ENCODE measurements around the gene NRXN3.

The NRXN3 gene

DNA sequence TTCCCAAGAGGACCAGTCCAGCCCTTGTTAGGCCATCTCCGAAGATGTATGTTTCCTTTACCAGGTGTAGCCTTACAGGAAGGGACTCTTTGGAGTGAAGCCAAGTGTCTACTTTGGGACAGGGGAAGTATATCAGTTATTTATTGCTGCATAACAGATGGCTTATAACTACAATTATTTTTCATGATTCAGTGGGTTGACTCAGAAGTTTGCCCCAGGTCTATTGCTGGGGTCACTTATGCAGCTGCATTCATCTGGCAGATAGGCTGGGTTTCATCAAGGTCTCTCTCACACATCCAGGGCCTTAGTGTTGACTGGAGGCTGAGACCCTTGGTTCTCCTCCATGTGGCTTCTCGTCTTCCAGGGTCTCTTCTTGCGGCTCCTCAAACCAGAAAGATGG lies 170.1 kb downstream of the NRXN3 start:
- no peaks in the 10 kb centered on the region for H3K36me3 ChIP-seq (ENCODE audit: control insufficient read depth, insufficient read depth, low read length)
- H3K4me3 ChIP-seq (ENCODE audit: low read length) = no peak overlapping the region
- no peaks in the 10 kb centered on the region for H3K27me3 ChIP-seq (ENCODE audit: control insufficient read depth, insufficient read depth, low read length)
- H3K4me1 ChIP-seq (ENCODE audit: control insufficient read depth, insufficient read depth, low read length) = no peaks in the 10 kb centered on the region
- no peak overlapping the region for H3K9ac ChIP-seq (ENCODE audit: low read length)
- no peaks in the 10 kb centered on the region for H3K9me3 ChIP-seq (ENCODE audit: control insufficient read depth, low read length)

DNA sequence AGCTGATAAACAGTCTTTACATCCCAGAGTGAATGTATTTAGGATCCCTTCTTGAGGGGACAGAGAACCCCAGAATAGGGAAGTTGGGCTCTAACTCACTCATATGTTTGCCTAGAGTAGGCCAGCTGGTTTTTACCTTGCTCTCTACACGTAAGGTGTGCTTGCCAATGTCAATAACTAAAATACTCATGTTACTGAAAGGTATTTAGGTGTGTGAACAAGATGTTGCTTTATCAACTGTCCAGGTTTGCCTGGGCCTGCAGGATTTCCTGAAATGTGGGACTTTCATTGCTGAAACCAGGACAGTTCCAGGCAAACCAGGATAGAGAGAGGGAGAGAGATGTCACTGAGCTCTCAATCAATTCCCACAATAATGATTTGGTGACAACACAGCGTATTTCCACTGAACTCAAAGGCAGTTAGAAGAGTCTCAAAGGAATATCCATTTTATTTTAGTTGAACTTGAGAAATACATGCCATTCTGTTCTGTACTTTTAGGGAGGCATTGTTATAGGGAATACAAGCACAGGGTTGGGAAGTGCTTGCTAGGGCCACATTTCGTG lies 171.7 kb downstream of the NRXN3 start:
- Histone ChIP-seq H3K27me3 (ENCODE audit: control insufficient read depth, insufficient read depth, low read length) (no peaks in the 10 kb centered on the region), H3K4me1 (ENCODE audit: control insufficient read depth, insufficient read depth, low read length) (no peaks in the 10 kb centered on the region), H3K36me3 (ENCODE audit: control insufficient read depth, insufficient read depth, low read length) (no peaks in the 10 kb centered on the region), H3K9ac (ENCODE audit: low read length) (no peak overlapping the region), H3K9me3 (ENCODE audit: control insufficient read depth, low read length) (no peaks in the 10 kb centered on the region), H3K4me3 (ENCODE audit: low read length) (no peak overlapping the region)

DNA sequence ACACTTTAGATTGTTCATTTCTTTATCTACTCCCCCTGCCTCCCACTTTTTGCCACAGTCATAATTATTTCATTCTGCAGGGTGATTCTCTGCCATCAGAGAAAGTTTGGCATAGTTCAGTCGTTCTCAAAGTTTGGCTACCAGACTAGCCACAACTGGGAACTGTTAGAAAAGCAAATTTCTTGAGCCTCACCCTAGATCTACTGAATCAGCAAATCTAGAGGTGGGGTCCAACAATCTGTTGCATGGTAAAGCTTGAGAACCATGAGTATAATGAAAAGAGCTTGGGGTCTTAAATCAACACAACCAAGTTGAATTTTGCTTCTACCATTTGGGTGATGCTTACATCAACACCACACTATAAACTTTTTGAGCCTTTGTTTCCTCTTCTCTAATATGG lies 172.7 kb downstream of the NRXN3 start:
- Histone ChIP-seq H3K27me3 (ENCODE audit: control insufficient read depth, insufficient read depth, low read length) (no peaks in the 10 kb centered on the region), H3K4me3 (ENCODE audit: low read length) (no peak overlapping the region), H3K9ac (ENCODE audit: low read length) (no peak overlapping the region), H3K4me1 (ENCODE audit: control insufficient read depth, insufficient read depth, low read length) (no peaks in the 10 kb centered on the region), H3K36me3 (ENCODE audit: control insufficient read depth, insufficient read depth, low read length) (no peaks in the 10 kb centered on the region), H3K9me3 (ENCODE audit: control insufficient read depth, low read length) (no peaks in the 10 kb centered on the region)

DNA sequence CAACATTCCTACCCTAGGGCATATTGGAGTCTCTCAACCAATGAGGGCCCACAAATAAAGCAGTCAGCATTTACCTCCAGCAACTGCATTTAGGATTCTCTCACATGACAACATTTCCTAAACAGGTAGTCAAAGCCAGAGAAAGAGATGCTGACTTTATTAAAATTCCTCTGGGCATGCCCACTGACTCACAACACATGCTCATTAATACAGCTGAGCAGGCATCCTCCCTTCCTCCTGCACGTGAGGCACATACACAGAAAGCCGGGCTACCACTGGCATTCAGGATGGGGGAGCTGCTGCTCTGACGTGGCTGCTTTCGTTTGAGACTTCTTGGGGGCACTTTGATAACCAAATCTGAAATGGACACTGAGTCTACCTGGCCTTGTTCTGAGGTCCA lies 174.1 kb downstream of the NRXN3 start:
- Histone ChIP-seq H3K4me1 (ENCODE audit: control insufficient read depth, insufficient read depth, low read length) (no peaks in the 10 kb centered on the region), H3K4me3 (ENCODE audit: low read length) (no peak overlapping the region), H3K27me3 (ENCODE audit: control insufficient read depth, insufficient read depth, low read length) (no peaks in the 10 kb centered on the region), H3K9ac (ENCODE audit: low read length) (no peak overlapping the region), H3K36me3 (ENCODE audit: control insufficient read depth, insufficient read depth, low read length) (no peaks in the 10 kb centered on the region), H3K9me3 (ENCODE audit: control insufficient read depth, low read length) (no peaks in the 10 kb centered on the region)

DNA sequence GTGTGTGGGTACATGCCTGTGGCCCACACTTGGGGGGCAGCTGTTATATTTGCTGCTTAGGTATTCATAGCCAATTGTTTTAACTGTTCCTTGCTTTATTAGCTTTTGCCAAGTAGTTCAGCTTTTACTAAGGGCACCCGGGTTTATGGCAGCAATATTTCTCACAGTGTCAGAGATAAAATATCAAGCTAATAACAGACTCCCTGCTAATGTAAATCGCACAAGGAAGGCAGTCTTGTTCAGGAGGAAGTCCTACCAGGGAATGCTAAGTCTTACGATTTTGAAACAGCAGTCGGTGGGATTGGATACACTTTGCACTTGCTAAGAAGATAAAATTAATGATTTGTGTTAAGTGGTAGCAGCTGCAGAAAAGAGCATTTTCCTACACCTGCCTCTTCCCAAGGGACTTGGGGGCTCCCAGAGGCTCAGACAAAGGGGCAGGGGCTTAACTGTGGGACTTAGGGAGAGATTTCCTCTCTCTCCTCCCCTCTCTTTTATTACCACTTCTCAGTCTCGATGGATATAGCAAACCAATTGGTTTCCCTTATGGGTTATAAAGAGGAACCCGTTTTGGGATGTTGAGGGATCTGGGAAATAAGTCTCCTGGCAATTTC lies 175.1 kb downstream of the NRXN3 start:
- H3K27me3 ChIP-seq (ENCODE audit: control insufficient read depth, insufficient read depth, low read length) = no peaks in the 10 kb centered on the region
- no peak overlapping the region for H3K9ac ChIP-seq (ENCODE audit: low read length)
- no peak overlapping the region for H3K4me3 ChIP-seq (ENCODE audit: low read length)
- no peaks in the 10 kb centered on the region for H3K36me3 ChIP-seq (ENCODE audit: control insufficient read depth, insufficient read depth, low read length)
- H3K4me1 ChIP-seq (ENCODE audit: control insufficient read depth, insufficient read depth, low read length) = no peaks in the 10 kb centered on the region
- H3K9me3 ChIP-seq (ENCODE audit: control insufficient read depth, low read length) = no peaks in the 10 kb centered on the region

DNA sequence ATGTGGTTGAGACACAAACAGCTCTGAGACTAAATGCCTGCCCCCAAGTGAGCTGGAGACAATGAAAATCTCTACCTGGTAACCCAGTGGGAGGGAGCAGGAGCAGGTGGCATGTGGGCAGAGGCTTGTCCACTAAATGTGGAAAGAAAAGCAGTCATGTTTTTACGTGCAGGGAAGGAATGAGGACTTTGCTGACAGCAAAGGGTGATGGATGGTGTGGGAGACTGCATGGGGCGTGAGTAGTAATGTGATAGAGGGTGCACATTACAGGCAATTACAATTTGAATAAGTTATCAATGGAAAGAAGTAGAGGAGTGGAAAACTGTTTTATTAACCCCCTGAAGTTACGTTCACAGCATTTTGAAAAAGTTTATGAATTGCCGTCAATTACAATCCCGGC lies 176.6 kb downstream of the NRXN3 start:
- H3K27me3 ChIP-seq (ENCODE audit: control insufficient read depth, insufficient read depth, low read length) = no peaks in the 10 kb centered on the region
- H3K4me3 ChIP-seq (ENCODE audit: low read length) = no peak overlapping the region
- H3K4me1 ChIP-seq (ENCODE audit: control insufficient read depth, insufficient read depth, low read length) = no peaks in the 10 kb centered on the region
- no peaks in the 10 kb centered on the region for H3K36me3 ChIP-seq (ENCODE audit: control insufficient read depth, insufficient read depth, low read length)
- no peak overlapping the region for H3K9ac ChIP-seq (ENCODE audit: low read length)
- no peaks in the 10 kb centered on the region for H3K9me3 ChIP-seq (ENCODE audit: control insufficient read depth, low read length)

DNA sequence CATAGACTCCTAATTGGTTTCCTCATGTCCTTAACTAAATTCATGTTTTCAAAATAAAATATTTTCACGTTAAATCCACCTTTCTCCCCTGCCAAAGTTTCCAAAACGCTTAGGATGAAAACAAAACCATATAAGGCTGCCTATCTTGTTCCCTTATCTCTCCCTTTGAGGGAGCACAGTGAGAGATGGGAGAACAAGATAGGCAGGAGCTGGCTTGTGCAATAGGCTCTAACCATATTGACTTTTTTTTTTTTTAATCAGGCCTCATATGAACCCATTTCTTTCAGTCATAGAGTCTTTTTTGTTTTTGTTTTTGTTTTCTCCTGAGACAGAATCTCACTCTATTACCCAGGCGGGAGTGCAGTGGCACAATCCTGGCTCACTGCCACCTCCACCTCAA lies 184.9 kb downstream of the NRXN3 start:
- Histone ChIP-seq H3K4me3 (ENCODE audit: low read length) (no peak overlapping the region), H3K27me3 (ENCODE audit: control insufficient read depth, insufficient read depth, low read length) (no peaks in the 10 kb centered on the region), H3K9me3 (ENCODE audit: control insufficient read depth, low read length) (no peaks in the 10 kb centered on the region), H3K4me1 (ENCODE audit: control insufficient read depth, insufficient read depth, low read length) (no peaks in the 10 kb centered on the region), H3K9ac (ENCODE audit: low read length) (no peak overlapping the region), H3K36me3 (ENCODE audit: control insufficient read depth, insufficient read depth, low read length) (no peaks in the 10 kb centered on the region)

DNA sequence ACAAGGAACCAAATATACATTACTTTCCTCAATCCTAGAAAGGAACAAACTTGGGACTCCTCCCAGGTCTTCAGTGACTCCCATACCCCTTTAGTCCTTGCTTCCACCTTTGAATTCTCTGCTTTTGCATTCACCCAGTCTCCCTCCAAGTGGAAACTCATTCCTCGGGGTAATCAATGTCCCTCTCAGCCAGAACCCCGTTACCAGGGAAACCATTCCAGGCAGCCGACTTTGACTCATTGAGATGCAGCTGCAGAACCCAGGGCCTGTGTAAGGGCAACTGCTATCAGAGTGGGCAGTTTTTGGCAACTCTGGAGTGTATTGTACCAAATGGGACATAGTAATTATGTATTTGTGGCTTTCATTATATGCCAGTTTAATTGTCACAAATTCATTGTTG lies 186.2 kb downstream of the NRXN3 start:
- H3K9ac ChIP-seq (ENCODE audit: low read length) = no peak overlapping the region
- H3K4me3 ChIP-seq (ENCODE audit: low read length) = no peak overlapping the region
- no peaks in the 10 kb centered on the region for H3K36me3 ChIP-seq (ENCODE audit: control insufficient read depth, insufficient read depth, low read length)
- no peaks in the 10 kb centered on the region for H3K9me3 ChIP-seq (ENCODE audit: control insufficient read depth, low read length)
- H3K27me3 ChIP-seq (ENCODE audit: control insufficient read depth, insufficient read depth, low read length) = no peaks in the 10 kb centered on the region
- H3K4me1 ChIP-seq (ENCODE audit: control insufficient read depth, insufficient read depth, low read length) = no peaks in the 10 kb centered on the region

DNA sequence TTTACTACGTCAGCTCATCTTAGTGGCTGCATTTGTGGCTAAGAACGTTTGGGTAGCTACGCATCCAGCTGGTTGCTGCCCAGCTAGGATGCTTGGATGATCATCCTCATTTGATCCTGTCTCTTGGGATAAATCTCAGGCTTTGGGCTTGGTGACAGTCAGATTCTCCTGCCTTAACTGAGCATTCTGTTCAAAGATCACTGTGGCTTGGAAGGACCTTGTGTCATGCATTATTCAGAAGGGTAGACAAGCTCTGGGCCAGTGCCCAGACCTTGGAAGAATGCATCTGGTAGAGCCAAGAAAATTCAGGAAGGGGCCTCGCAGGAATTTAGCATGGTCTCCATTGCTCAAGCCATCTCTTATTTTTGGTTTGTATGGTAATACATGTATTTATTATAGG lies 188.4 kb downstream of the NRXN3 start:
- no peaks in the 10 kb centered on the region for H3K4me1 ChIP-seq (ENCODE audit: control insufficient read depth, insufficient read depth, low read length)

DNA sequence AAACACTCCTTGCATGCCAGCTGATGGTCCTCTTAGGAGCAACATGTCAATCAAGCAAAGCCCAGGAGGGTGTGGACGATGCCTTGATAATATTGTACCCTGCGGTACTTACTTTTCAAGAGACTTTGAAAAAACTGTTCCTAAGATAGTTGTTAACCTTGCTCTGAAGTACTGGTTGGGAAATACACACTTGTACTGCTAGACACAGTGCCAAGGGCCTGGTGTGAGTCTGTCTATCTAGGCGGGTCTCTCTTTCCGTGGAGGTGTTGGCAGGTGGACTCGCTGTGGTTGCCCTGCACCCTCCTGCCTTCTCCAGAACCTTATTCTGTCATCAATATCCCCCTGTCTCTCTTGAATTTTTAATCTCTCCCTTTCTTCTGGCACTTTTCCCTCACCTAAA lies 189.4 kb downstream of the NRXN3 start:
- Histone ChIP-seq H3K9me3 (ENCODE audit: control insufficient read depth, low read length) (no peaks in the 10 kb centered on the region), H3K27me3 (ENCODE audit: control insufficient read depth, insufficient read depth, low read length) (no peaks in the 10 kb centered on the region), H3K36me3 (ENCODE audit: control insufficient read depth, insufficient read depth, low read length) (no peaks in the 10 kb centered on the region), H3K4me1 (ENCODE audit: control insufficient read depth, insufficient read depth, low read length) (no peaks in the 10 kb centered on the region), H3K9ac (ENCODE audit: low read length) (no peak overlapping the region), H3K4me3 (ENCODE audit: low read length) (no peak overlapping the region)

More for the DNA sequence above, 188.4 kb downstream of the NRXN3 start:
- Histone ChIP-seq H3K36me3 (ENCODE audit: control insufficient read depth, insufficient read depth, low read length) (no peaks in the 10 kb centered on the region), H3K4me3 (ENCODE audit: low read length) (no peak overlapping the region), H3K27me3 (ENCODE audit: control insufficient read depth, insufficient read depth, low read length) (no peaks in the 10 kb centered on the region), H3K9ac (ENCODE audit: low read length) (no peak overlapping the region), H3K9me3 (ENCODE audit: control insufficient read depth, low read length) (no peaks in the 10 kb centered on the region)

DNA sequence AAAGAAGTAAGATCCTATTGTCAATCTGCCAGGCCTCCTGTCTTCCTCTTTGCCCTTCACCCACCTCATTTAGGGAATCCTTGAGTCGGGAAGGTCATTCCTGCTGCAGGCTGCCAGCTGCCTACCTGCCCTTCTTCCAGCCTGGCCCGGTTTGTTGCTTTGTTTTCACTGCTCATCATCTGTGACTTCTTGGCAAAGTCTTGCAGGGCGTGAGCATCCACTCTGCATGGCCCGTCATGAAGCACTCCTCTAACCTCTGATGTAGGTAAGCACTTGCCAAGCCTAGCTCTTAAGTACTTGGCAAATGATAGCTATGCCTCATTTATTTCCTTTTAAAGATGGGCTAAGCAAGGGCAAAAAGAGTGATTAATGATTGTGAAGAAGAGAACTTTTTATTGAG lies 192.8 kb downstream of the NRXN3 start:
- Histone ChIP-seq H3K9ac (ENCODE audit: low read length) (no peak overlapping the region), H3K4me1 (ENCODE audit: control insufficient read depth, insufficient read depth, low read length) (no peaks in the 10 kb centered on the region), H3K9me3 (ENCODE audit: control insufficient read depth, low read length) (no peaks in the 10 kb centered on the region), H3K4me3 (ENCODE audit: low read length) (no peak overlapping the region), H3K36me3 (ENCODE audit: control insufficient read depth, insufficient read depth, low read length) (no peaks in the 10 kb centered on the region), H3K27me3 (ENCODE audit: control insufficient read depth, insufficient read depth, low read length) (no peaks in the 10 kb centered on the region)

DNA sequence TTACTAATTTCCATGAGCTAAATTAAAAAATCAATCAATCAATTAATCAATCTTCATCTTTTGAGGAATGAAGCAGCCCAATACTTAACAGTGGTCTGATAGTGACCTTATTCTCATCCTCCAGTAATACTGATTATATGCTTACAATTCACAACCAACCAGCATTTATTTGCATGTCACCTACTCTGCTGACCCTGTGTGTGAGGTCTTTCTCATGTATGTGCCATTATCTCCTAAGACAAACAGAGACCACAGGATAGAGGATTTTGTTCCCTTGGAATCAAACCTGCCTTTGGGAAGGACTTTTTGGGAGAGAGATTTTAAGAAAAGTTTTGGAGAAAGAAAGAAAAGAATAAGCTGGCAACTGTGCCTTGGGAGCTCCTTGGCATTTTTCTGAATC lies 197.2 kb downstream of the NRXN3 start:
- H3K36me3 ChIP-seq (ENCODE audit: control insufficient read depth, insufficient read depth, low read length) = no peaks in the 10 kb centered on the region
- H3K27me3 ChIP-seq (ENCODE audit: control insufficient read depth, insufficient read depth, low read length) = no peaks in the 10 kb centered on the region
- H3K9me3 ChIP-seq (ENCODE audit: control insufficient read depth, low read length) = peaks cover 3% of the 10 kb centered on the region
- no peak overlapping the region for H3K9ac ChIP-seq (ENCODE audit: low read length)
- no peaks in the 10 kb centered on the region for H3K4me1 ChIP-seq (ENCODE audit: control insufficient read depth, insufficient read depth, low read length)
- H3K4me3 ChIP-seq (ENCODE audit: low read length) = no peak overlapping the region

DNA sequence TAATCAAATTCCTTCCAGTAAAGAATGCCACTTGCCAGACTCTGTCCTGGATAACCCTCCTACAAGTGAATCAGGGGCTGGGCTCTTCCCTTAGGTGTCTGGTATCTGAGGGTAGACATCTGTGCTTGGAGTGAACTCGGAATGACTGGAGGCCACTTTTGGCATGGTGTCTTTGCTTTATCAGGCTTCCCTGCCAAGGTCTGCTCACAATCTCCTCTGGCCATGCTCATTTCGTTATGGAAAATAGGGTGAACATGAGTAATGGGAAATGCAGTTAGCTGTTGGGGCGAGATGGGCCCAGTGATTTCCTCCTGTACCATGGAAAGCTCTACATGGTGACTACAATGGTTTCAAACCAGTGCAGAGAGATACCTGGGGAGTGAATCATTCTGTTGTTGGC lies 212.9 kb downstream of the NRXN3 start:
- Histone ChIP-seq H3K4me3 (ENCODE audit: low read length) (no peak overlapping the region), H3K4me1 (ENCODE audit: control insufficient read depth, insufficient read depth, low read length) (no peaks in the 10 kb centered on the region), H3K36me3 (ENCODE audit: control insufficient read depth, insufficient read depth, low read length) (no peaks in the 10 kb centered on the region), H3K9ac (ENCODE audit: low read length) (no peak overlapping the region), H3K9me3 (ENCODE audit: control insufficient read depth, low read length) (no peaks in the 10 kb centered on the region), H3K27me3 (ENCODE audit: control insufficient read depth, insufficient read depth, low read length) (no peaks in the 10 kb centered on the region)

Measured in mucosa of stomach (tissue), 1 donor.